ENCODE results near the gene SLC66A1. TPM values are rescaled to one million over a fixed set of nuclear protein-coding genes. Genes with fewer than 3 reads are reported as not detected.
A peak's percentile ranks its signal among the peaks of the same experiment; 100 is the strongest.
"Not testable (repeated sequence)": the region's sequence is repeated elsewhere in the genome, so short reads cannot be mapped to it uniquely, and the experiment has no call there.

SLC66A1 gene
- total RNA-seq, 1 experiment from 2014 or later = 33.4 TPM

DNA sequence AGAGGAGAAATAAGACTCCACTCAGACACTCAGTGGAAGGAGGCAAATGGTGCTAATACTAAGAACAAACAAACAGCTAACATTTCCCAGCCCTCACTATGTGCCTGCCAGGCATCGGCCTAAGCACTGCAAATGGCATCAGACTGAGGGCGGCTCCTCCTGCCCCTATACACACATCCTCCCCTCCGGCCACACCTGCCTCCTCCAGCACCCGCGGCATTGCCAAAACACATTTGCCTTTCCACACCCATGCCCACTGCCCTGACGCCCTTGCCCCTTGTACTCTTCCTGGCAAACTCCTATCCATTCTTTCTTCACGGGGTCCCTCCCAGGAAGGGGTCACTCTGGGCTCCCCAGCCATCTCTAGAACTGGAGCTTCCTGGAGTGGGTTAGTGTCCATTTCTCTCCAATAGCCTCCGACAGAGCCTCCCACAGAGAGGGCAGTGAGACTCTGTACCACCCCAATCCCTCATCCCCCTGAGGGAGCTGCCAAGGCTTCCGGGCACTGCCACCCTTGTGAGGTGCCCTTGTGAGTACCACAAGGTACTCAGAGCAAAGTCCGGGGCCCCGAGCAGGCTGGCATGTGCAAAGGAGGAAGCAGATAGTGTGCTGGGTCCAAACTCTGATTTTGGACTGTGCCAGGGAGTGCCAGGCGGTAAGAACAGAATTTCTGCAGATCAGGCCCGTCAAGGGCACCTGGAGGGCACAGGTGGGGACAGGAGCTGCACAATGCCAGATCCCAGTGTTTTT is 24.5 kb upstream of the SLC66A1 start:
- Histone ChIP-seq H3K27me3 (no peaks in the 10 kb centered on the region), H3K9me3 (replicated peaks) (no peaks in the 10 kb centered on the region), H3K4me3 (no peak overlapping the region), H3K36me3 (no peaks in the 10 kb centered on the region), H3K27ac (no peak overlapping the region), H3K4me1 (no peaks in the 10 kb centered on the region)
- no peak for DNase-seq

DNA sequence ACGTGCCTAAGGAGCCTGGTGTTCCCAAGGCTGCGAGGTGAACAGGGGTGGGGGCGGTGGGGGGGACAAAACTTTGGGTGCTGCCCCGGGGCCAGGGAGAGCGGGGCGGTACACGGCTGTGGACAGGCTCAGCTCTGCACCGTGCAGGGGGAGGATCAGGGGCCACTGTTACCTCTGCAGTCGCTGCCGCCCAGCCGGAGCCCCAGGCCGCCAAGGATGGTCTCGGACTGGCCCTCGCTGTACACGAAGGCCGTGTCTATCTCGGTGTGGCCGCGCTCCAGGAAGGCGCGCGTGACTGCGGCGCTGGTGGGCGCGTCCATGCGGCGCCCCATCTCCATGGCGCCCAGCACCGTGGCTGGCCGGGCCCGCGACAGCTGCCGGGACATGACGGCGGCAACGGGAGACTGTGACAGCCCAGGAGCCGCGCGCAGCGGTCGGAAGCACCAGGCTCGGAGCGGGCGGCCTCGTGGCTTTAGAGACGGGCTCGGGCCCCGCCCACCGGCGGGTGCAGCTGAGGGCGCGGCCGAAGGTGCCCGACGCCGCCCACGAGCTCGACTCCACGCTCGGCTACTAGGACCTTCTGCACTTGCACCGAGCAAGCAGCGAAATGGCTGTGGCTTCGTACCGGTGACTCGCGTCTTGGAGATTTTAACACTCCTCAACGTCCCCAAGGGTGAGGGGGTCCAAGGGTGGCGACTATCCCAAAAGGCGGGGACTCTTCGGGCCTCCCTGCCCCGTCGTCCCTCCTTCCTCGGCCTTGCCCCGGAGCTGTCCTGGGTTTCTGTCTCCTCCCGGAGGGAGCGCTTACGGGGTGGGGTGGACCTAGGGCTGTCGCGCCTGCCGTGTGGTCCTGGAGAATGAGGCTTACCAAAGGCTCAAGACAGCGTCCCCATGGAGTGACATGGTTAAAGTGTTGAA is 23.5 kb upstream of the SLC66A1 start, which contains the start of gene AKR7A3:
Gene AKR7A3, minus strand, starts transcription at position 447 of the 918 bp plus-strand sequence. Its CDS starts 61 bp downstream, at position 386.
- not testable (repeated sequence) for H3K27ac ChIP-seq; H3K9me3 ChIP-seq (replicated peaks); H3K4me3 ChIP-seq; H3K4me1 ChIP-seq; DNase-seq; H3K27me3 ChIP-seq; H3K36me3 ChIP-seq

DNA sequence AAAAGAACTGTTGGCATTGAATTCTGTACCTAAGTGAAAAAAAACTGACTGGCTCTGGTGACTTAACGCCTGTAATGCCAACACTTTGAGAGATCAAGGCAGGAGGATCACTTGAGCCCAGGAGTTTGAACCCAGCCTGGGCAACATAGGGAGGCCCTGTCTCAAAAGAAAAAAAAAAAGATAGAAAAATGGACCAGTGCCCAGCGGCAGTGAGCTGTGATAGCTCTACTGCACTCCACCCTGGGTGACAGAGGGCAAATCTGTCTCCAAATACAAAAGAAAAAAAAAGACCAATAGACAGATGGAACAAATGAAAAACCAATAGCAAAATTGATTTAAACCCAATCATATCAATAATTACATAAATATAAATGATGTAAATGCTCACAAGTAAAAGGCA is 22.9 kb upstream of the SLC66A1 start:
- no peak overlapping the region for H3K27ac ChIP-seq
- no peak overlapping the region for H3K4me3 ChIP-seq
- DNase-seq = no peak
- no peaks in the 10 kb centered on the region for H3K36me3 ChIP-seq
- no peaks in the 10 kb centered on the region for H3K27me3 ChIP-seq
- H3K9me3 ChIP-seq (replicated peaks) = peaks cover 1% of the 10 kb centered on the region; the same call in 1 of the 2 replicates
- H3K4me1 ChIP-seq = no peaks in the 10 kb centered on the region

DNA sequence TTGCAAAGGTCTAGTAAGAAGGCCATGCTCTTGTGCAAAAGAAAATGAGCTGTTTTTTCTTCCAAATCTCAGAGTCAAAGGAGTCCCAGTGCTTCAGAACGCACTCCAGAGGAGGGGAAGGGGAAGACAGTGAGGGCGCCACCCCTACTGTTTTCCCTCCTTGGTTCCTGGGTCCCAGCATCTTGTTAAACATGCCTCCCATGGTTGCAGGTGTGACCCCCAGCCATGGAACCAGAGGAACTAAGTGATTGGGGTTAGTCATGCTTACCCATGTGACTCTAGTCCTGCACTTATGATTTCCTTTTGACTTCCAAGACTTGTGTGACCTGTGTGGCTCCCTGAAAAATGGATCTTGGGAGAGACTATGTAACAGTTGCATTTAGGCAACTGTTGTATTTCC is 17.5 kb upstream of the SLC66A1 start:
- Histone ChIP-seq H3K27me3 (no peaks in the 10 kb centered on the region), H3K4me3 (no peak overlapping the region), H3K4me1 (no peaks in the 10 kb centered on the region), H3K36me3 (no peaks in the 10 kb centered on the region), H3K9me3 (replicated peaks) (peaks cover 11% of the 10 kb centered on the region; the same call in 1 of the 2 replicates), H3K27ac (no peak overlapping the region)
- DNase-seq = no peak

DNA sequence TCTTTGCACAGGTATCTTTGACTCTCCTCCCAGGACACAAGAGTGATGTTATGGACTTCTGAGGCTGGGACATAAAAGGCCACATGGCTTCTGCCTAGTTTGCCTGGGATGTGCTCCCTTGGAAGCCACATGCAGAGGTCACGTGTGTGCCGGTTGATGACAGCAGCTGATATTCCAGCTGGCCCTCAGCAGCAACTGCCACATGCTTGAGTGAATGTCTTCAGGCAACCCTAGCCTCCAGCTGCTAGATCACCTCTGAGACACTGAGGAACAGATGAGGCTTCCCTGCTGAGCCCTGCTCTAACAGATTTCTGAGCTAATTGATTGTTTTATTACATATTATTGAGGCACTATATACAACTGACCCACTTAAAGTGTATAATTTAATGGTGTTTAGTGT is 11.9 kb upstream of the SLC66A1 start:
- Histone ChIP-seq H3K4me1 (no peaks in the 10 kb centered on the region), H3K4me3 (no peak overlapping the region), H3K9me3 (replicated peaks) (no peaks in the 10 kb centered on the region; the same call in 1 of the 2 replicates), H3K36me3 (peaks cover 26% of the 10 kb centered on the region), H3K27me3 (no peaks in the 10 kb centered on the region), H3K27ac (no peak overlapping the region)
- DNase-seq = peak in 1 of 2 experiments; percentile 30

DNA sequence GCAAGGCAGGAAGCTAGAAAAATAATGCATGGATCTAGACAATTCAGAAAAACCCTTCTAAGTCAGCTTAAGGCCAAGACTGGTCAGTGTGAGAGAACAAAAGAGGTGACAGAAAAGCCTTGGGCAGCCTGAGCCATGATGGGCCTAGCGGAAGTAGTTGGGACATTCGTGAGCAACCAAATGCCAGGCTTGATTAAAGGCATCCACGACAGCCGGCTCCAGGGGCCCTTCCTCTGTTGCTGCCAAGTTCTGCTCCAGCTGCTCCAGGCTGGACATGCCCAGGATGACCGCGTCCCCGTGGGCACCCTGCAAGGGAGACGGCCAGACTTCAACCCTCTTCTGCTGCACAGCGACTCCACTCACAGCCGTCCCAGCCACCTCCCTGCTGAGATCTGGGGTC is 8.0 kb upstream of the SLC66A1 start:
- not testable (repeated sequence) for H3K27me3 ChIP-seq; H3K4me1 ChIP-seq; H3K4me3 ChIP-seq; DNase-seq; H3K9me3 ChIP-seq (replicated peaks); H3K27ac ChIP-seq
- H3K36me3 ChIP-seq = peaks cover 47% of the 10 kb centered on the region

DNA sequence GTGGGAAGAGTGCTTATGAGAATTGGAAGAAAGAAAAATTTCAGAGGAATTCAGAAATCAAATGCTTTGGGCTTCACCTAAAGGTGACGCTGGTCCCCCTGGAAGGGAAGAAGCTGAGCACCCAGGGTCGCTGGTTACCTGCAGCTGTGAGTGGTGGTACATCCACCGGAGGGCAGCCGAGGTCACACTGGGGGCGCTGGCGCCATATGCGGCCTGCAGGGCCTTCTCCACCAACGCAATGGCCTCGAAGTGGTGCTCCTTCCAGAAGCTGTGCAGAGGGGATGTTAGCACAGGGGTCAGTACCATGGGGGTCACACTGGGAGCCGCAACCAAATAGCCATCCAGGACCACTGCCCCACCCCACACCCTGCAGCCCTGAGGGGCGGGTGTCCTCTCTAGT is 6.2 kb upstream of the SLC66A1 start:
- Histone ChIP-seq H3K36me3 (peaks cover 49% of the 10 kb centered on the region), H3K4me3 (no peak overlapping the region), H3K9me3 (replicated peaks) (no peaks in the 10 kb centered on the region), H3K4me1 (no peaks in the 10 kb centered on the region), H3K27me3 (no peaks in the 10 kb centered on the region), H3K27ac (no peak overlapping the region)
- DNase-seq = no peak

DNA sequence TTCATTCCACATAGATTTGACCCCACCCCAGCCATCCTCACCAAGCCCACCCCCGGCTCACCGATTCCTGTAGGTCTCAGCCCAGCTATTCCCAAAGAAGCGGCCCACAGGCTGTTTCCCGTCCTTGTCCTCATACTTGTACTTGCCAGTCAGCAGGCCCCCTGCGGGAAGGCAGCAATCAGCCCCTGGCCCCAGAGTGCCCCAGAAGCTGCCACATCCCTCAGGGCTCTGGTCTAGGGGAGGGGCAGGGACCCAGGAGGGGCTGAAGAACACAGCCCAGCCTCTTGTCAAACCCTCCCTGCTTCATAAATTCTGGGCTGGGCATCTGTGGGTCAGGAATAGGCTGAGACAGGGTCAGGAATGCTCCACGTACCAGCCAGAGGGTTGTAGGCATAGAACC is 5.2 kb upstream of the SLC66A1 start:
- Histone ChIP-seq H3K4me3 (no peak overlapping the region), H3K36me3 (peaks cover 49% of the 10 kb centered on the region), H3K27ac (no peak overlapping the region), H3K4me1 (no peaks in the 10 kb centered on the region), H3K9me3 (replicated peaks) (no peaks in the 10 kb centered on the region), H3K27me3 (no peaks in the 10 kb centered on the region)
- DNase-seq = no peak

DNA sequence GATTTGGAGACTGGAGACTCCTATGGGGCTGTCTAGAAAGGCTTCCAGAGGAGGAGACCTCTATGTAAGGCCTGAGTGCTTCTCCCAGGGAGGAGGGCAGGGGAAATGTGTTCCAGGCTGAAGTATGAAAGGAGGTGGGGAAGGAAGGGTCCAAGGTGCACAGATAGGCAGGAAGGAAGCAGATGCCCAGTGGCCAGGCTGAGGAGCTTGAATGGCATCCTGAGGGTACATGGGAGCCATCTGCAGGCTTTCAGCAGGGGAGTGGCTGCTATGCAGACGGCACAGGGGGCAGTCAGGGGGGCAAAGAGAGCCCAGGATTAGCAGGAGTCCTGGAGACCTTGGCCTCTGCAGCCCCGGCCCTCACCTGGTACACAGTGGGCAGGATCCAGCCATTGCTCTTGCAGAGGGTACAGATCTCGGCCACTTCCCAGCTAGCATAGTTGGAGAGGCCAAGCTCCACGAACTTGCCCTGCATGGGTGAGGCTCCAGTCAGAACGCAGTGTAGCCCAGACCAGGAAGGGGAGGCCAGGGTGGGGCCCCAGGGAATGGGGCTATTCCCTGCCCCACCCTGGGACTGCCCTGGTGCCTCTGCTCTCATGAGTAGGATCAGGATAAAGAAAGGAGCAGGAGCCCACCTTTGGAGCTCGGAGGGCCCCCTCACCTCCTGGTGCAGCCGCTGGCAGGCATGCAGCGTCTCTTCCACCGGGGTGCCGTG is 4.2 kb upstream of the SLC66A1 start:
- H3K27ac ChIP-seq = no peak overlapping the region
- no peaks in the 10 kb centered on the region for H3K4me1 ChIP-seq
- no peaks in the 10 kb centered on the region for H3K27me3 ChIP-seq
- no peak overlapping the region for H3K4me3 ChIP-seq
- no peaks in the 10 kb centered on the region for H3K9me3 ChIP-seq (replicated peaks)
- peaks cover 41% of the 10 kb centered on the region for H3K36me3 ChIP-seq
- DNase-seq = no peak

DNA sequence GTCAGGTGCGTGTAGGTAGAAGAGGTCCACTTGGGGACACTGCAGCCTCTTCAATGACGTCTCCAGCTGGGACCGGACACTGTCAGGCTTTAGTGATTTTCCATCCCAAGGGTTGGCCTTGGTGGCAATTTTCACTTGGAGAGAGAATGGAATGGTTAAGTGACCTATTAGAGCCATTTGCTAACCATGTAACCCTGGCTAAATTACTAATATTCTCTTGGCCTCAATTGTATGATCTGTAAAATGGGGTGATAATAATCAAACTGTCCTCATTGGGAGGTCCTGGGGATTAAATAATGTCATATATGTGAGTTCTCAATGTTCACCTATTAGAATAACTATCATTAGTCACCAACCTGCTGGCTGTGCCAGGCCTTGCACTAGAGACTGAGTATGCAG is 3.6 kb upstream of the SLC66A1 start:
- Histone ChIP-seq H3K36me3 (peaks cover 35% of the 10 kb centered on the region), H3K4me1 (0 out of 2 replicates have a peak, but pooled peaks cover 3% of the 10 kb centered on the region), H3K27ac (no peak overlapping the region), H3K27me3 (no peaks in the 10 kb centered on the region), H3K9me3 (replicated peaks) (no peaks in the 10 kb centered on the region), H3K4me3 (no peak overlapping the region)
- no peak for DNase-seq

DNA sequence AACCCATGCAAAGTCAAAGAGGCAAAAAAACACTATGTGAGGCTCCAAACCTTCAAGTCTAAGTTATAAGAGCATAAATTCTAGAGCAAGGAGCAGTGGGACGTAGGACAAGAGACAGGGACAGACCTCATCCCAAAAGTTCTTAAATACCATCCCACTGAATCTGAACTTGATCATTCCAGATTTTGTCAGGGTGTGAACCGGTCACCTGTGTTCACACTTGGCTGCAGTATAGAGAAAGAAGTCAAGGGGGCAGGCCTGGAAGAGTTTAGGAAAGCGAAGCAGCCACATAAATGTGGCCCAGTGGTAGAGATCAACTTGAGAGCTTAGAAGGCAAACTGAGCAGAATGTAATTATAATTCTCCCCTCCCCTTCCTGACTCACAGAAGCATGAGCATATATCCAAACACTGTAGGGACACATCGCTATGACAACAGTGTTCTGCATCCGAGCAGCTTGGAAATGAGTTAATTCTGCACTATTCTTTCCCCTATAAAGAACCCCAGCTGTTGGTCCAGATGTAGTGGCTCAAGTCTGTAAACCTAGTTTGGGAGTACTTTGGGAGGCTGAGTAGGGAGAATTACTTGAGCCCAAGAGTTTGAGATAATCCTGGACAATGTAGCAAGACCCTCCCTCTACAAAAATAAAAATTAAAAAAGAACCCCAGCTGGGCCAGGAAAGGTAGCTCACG is 2.9 kb upstream of the SLC66A1 start:
- Histone ChIP-seq H3K4me1 (0 out of 2 replicates have a peak, but pooled peaks cover 3% of the 10 kb centered on the region), H3K27ac (no peak overlapping the region), H3K4me3 (no peak overlapping the region), H3K27me3 (no peaks in the 10 kb centered on the region), H3K36me3 (peaks cover 30% of the 10 kb centered on the region), H3K9me3 (replicated peaks) (no peaks in the 10 kb centered on the region)
- DNase-seq = no peak

DNA sequence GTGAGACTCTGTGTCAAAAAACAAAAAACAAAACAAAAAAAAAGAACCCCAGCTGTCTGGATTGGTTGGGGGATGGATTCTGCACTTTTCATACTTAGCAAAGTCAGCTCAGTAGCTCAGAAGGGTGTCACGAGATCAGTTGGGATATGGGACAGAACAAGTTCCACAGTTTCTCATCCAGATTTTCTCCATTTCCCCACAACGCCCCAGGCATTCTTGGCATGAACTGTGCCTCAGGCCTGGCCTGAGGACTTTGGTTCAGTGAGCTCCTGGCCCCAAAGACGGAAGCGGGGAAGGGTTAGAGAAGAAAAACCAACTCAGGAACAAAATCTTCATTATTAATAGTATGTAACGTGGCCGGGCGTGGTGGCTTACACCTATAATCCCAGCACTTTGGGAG is 2.1 kb upstream of the SLC66A1 start:
- peaks cover 3% of the 10 kb centered on the region; the same call in 1 of the 2 replicates for H3K4me1 ChIP-seq
- H3K4me3 ChIP-seq = no peak overlapping the region
- DNase-seq = no peak
- no peaks in the 10 kb centered on the region for H3K27me3 ChIP-seq
- peaks cover 24% of the 10 kb centered on the region for H3K36me3 ChIP-seq
- H3K9me3 ChIP-seq (replicated peaks) = no peaks in the 10 kb centered on the region
- no peak overlapping the region for H3K27ac ChIP-seq

DNA sequence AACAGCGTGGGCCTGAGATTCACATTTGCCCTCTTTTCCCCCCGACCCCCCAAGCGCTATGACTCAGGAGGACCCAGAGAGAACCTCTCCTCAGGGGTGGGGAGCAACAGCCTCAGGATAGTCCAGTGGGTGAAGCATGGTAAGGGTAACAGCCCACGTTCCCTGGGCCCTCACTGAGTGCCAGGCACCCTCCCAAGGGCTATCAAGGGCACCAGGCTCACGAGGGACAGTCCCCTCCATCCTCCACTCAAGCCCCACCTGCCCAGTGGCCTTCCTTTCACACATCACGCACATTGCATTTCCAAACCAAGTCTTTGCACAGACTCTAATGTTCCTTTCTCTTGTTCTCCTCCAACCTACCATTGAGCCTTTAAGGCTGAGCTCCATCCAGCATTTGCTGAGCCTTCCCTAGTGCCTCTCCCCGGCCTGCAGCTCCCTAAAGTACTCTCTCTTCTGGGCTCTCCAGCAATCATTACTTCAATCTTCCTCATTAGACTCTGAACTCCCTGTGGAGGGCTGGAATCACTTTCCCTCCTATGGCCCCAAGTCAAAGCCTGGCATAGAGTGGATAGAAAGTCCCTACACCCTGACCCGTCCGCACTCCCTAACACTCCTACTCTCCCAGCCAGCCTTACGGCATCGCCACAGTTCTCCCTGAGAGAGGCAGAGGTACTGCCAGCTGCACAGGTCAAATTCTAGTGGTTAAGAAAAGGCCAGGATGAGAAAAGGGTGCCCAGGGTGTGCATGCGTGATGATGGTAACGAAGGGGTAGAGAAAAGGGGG is 1.2 kb upstream of the SLC66A1 start:
- H3K36me3 ChIP-seq = peaks cover 17% of the 10 kb centered on the region
- H3K9me3 ChIP-seq (replicated peaks) = no peaks in the 10 kb centered on the region
- peak in 1 of 2 experiments; percentile 33 for DNase-seq
- no peaks in the 10 kb centered on the region for H3K27me3 ChIP-seq
- H3K4me3 ChIP-seq = peak overlapping the region; percentile 92
- H3K4me1 ChIP-seq = peaks cover 5% of the 10 kb centered on the region; the same call in 1 of the 2 replicates
- H3K27ac ChIP-seq = peak overlapping the region; percentile 51; the same call in 1 of the 2 replicates

Measured in SJCRH30 (cell line).